Activated T-cell treated with anti-CD3 and anti-CD28 coated beads, Interleukin-2, amount 50 U/mL, for 24 hours (primary cell): ENCODE measurements around the gene MRPL55.
A peak's percentile ranks its signal among the peaks of the same experiment; 100 is the strongest.

Experiments
- DNase-seq: peaks from one replicate; pipeline ENCODE4 v3.0.0-alpha.2; 2020
- H3K27ac Mint-ChIP-seq: 2 replicates; pipeline ENCODE4 v1.8.0; 2020; ENCODE audit warnings: mild to moderate bottlenecking, mixed read lengths
- H3K27me3 Mint-ChIP-seq: 2 replicates; pipeline ENCODE4 v1.8.0; 2020; ENCODE audit warnings: mixed read lengths
- H3K36me3 Mint-ChIP-seq: 2 replicates; pipeline ENCODE4 v1.8.0; 2020; ENCODE audit warnings: low read depth, mixed read lengths
- H3K4me1 Mint-ChIP-seq: 2 replicates; pipeline ENCODE4 v1.8.0; 2020; ENCODE audit warnings: low read depth, mixed read lengths
- H3K4me3 Mint-ChIP-seq: 2 replicates; pipeline ENCODE4 v1.8.0; 2020; ENCODE audit warnings: mild to moderate bottlenecking, moderate library complexity, mixed read lengths
- H3K9me3 Mint-ChIP-seq: 2 replicates; pipeline ENCODE4 v1.8.0; 2020; ENCODE audit warnings: mixed read lengths

The MRPL55 gene

GRCh38 chr1:228071839-228072657 is 37.1 kb downstream of the MRPL55 start:
- no peak for DNase-seq
- no peak overlapping the region for H3K27ac Mint-ChIP-seq
- no peaks in the 10 kb centered on the region for H3K4me1 Mint-ChIP-seq
- no peak overlapping the region for H3K4me3 Mint-ChIP-seq
- H3K9me3 Mint-ChIP-seq, result no peaks in the 10 kb centered on the region
- no peaks in the 10 kb centered on the region for H3K36me3 Mint-ChIP-seq
- H3K27me3 Mint-ChIP-seq, result peaks cover 3% of the 10 kb centered on the region

DNA sequence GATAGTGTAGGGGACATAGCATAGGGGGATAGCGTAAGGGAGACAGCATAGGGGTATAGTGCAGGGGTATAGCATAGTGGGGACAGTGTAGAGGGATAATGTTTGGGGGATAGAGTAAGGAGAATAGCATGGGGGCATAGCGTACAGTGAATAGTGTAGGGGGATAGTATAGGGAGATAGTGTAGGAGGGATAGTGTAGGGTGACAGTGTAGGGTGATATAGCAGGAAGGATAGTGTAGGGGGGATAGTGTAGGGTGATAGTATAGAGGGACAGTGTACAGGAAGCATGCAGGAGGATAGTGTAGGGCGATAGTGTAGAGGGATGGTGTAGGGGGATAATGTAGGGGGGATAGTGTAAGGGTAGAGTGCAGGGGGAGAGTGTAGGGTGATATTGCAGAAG is 38.2 kb downstream of the MRPL55 start:
- Mint-ChIP-seq H3K36me3 (no peaks in the 10 kb centered on the region), H3K27ac (no peak overlapping the region), H3K4me3 (no peak overlapping the region), H3K27me3 (peaks cover 13% of the 10 kb centered on the region), H3K4me1 (no peaks in the 10 kb centered on the region), H3K9me3 (no peaks in the 10 kb centered on the region)
- no peak for DNase-seq

DNA sequence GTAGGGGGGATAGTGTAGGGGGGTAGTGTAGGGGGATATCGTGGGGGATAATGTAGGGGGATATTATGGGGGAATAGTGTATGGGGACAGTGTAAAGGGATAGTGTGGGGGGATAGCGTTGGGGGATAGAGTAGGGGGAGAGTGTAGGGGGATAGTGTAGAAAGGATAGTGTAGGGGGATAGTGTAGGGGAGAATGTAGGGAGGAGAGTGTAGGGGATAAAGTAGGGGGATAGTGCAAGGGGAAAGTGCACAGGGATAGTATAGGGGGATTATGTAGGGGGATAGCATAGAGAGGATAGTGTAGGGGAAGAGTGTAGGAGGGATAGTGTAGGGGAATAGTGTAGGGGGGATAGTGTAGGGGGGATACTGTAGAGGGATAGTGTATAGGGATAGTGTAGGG is 38.9 kb downstream of the MRPL55 start:
- no peak for DNase-seq
- Mint-ChIP-seq H3K9me3 (no peaks in the 10 kb centered on the region), H3K4me1 (no peaks in the 10 kb centered on the region), H3K36me3 (no peaks in the 10 kb centered on the region), H3K4me3 (no peak overlapping the region), H3K27me3 (peaks cover 20% of the 10 kb centered on the region), H3K27ac (no peak overlapping the region)

- no peaks in the 10 kb centered on the region for H3K4me1 Mint-ChIP-seq
- H3K27me3 Mint-ChIP-seq, result peaks cover 26% of the 10 kb centered on the region
- H3K9me3 Mint-ChIP-seq, result no peaks in the 10 kb centered on the region
- DNase-seq, result no peak
- no peaks in the 10 kb centered on the region for H3K36me3 Mint-ChIP-seq
- no peak overlapping the region for H3K27ac Mint-ChIP-seq
- no peak overlapping the region for H3K4me3 Mint-ChIP-seq
Observed at GRCh38 chr1:228068359-228068758, 40.7 kb downstream of the MRPL55 start.

DNA sequence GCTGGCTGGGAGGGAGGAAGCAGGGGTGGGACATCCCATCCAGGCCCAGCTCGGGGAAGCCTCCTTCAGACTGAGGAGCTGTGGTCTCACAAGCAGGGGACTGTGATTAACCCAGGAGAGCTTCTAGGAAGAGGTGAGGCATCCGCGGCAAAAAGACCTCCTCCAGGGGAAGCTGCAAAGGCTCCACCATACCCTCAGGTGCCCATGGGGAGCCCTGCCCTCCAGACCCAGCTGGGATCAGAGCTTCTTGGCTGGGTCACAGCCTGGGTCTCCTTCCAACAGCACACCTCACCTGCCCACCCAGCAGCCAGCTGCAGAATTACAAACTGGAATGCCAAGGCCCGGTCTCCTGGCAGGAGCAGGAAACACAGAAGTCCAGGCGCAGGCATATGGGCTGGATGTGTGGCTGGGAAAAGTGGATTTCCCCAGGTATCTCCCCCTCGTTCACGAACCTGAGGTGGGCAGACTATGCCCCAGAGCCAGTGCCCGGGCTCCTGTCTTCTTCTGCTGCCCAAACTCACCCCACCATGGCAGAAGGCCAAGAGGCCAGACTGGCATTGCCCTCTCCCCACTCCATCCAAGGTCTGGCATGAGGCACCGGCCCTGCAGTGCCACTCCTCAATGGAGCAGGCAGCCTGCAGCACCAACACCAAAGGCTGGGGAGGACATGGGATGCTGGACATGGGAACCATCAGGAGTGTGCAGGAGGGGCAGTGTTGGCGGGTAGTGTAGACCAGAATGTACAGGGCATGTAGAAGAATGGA is 42.0 kb downstream of the MRPL55 start:
- H3K4me3 Mint-ChIP-seq, result no peak overlapping the region
- H3K4me1 Mint-ChIP-seq, result no peaks in the 10 kb centered on the region
- H3K9me3 Mint-ChIP-seq, result no peaks in the 10 kb centered on the region
- peak overlapping the region; percentile 11 for H3K27ac Mint-ChIP-seq
- peaks cover 33% of the 10 kb centered on the region for H3K27me3 Mint-ChIP-seq
- H3K36me3 Mint-ChIP-seq, result no peaks in the 10 kb centered on the region
- no peak for DNase-seq

GRCh38 chr1:228066416-228066815 is 42.7 kb downstream of the MRPL55 start:
- H3K9me3 Mint-ChIP-seq, result no peaks in the 10 kb centered on the region
- no peaks in the 10 kb centered on the region for H3K4me1 Mint-ChIP-seq
- no peak overlapping the region for H3K4me3 Mint-ChIP-seq
- H3K27me3 Mint-ChIP-seq, result peaks cover 38% of the 10 kb centered on the region
- peak overlapping the region; percentile 11 for H3K27ac Mint-ChIP-seq
- no peaks in the 10 kb centered on the region for H3K36me3 Mint-ChIP-seq
- no peak for DNase-seq

GRCh38 chr1:228065543-228066347 is 43.4 kb downstream of the MRPL55 start:
- no peak for DNase-seq
- Mint-ChIP-seq H3K4me1 (peaks cover 5% of the 10 kb centered on the region), H3K27me3 (peaks cover 45% of the 10 kb centered on the region), H3K9me3 (no peaks in the 10 kb centered on the region), H3K4me3 (no peak overlapping the region), H3K36me3 (no peaks in the 10 kb centered on the region), H3K27ac (no peak overlapping the region)

GRCh38 chr1:228064741-228065542 is 44.2 kb downstream of the MRPL55 start:
- no peaks in the 10 kb centered on the region for H3K36me3 Mint-ChIP-seq
- H3K9me3 Mint-ChIP-seq, result no peaks in the 10 kb centered on the region
- peaks cover 51% of the 10 kb centered on the region for H3K27me3 Mint-ChIP-seq
- H3K4me1 Mint-ChIP-seq, result peaks cover 7% of the 10 kb centered on the region
- H3K27ac Mint-ChIP-seq, result no peak overlapping the region
- no peak overlapping the region for H3K4me3 Mint-ChIP-seq
- no peak for DNase-seq

DNA sequence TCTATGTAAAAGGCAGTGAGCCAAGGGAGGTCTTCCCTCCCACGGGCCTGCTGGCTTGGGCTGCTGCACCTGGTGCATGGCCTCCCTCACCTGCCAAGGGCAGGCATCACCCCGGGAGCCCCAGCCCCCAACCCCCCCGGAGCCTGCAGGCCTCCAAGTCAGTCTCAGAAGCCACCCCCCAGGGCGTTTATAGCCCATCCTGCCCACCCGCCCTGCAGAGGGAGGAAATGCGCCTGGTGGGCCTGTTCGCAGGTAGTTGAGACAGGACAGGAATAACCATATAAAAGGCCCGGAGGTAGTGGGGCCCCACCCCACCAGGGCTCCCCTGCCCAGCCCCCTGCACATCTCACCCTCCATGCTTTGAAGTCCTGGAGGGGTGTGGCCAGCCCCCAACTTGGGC is 44.8 kb downstream of the MRPL55 start:
- Mint-ChIP-seq H3K36me3 (no peaks in the 10 kb centered on the region), H3K9me3 (no peaks in the 10 kb centered on the region), H3K4me1 (peaks cover 7% of the 10 kb centered on the region), H3K27ac (no peak overlapping the region), H3K4me3 (no peak overlapping the region), H3K27me3 (peaks cover 56% of the 10 kb centered on the region)
- no peak for DNase-seq

- no peaks in the 10 kb centered on the region for H3K9me3 Mint-ChIP-seq
- H3K4me3 Mint-ChIP-seq, result no peak overlapping the region
- H3K4me1 Mint-ChIP-seq, result peaks cover 7% of the 10 kb centered on the region
- H3K27me3 Mint-ChIP-seq, result peaks cover 63% of the 10 kb centered on the region
- DNase-seq, result no peak
- no peak overlapping the region for H3K27ac Mint-ChIP-seq
- H3K36me3 Mint-ChIP-seq, result no peaks in the 10 kb centered on the region
Observed at GRCh38 chr1:228063251-228064191, 45.6 kb downstream of the MRPL55 start.

DNA sequence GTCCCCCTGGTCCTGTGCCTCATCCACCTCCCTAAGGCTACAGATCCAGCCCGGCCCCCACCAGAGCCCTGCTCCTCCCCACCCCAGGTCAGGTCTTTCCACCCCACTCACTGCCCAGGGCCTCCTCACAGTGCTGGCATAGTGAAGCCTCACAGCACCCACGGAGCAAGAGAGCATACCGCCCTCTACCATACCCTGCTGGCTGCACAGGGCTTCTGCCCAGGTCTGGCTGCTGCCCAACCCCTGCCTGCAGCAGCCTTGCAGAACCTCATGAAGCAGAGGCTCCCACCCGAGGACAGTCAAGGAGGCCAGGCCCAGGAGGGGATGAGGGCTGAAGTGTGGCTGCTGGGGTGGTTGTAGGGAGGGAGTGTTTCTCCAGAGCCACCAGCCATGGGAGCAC is 46.3 kb downstream of the MRPL55 start:
- Mint-ChIP-seq H3K4me1 (peaks cover 7% of the 10 kb centered on the region), H3K36me3 (no peaks in the 10 kb centered on the region), H3K27me3 (peaks cover 68% of the 10 kb centered on the region), H3K9me3 (no peaks in the 10 kb centered on the region), H3K27ac (no peak overlapping the region), H3K4me3 (no peak overlapping the region)
- no peak for DNase-seq

- no peak for DNase-seq
- no peak overlapping the region for H3K4me3 Mint-ChIP-seq
- H3K36me3 Mint-ChIP-seq, result no peaks in the 10 kb centered on the region
- peaks cover 7% of the 10 kb centered on the region for H3K4me1 Mint-ChIP-seq
- no peaks in the 10 kb centered on the region for H3K9me3 Mint-ChIP-seq
- no peak overlapping the region for H3K27ac Mint-ChIP-seq
- peaks cover 69% of the 10 kb centered on the region for H3K27me3 Mint-ChIP-seq
Observed at GRCh38 chr1:228062085-228062791, 46.9 kb downstream of the MRPL55 start.
